Choroid plexus epithelial cell (primary cell): ENCODE measurements around the gene DUSP3.
A peak's percentile ranks its signal among the peaks of the same experiment; 100 is the strongest.

ENCODE experiments used
- DNase-seq: peaks from one replicate; pipeline ENCODE4 v3.0.0-alpha.2; 2010; ENCODE audit warnings: low read depth
- H3K4me3 ChIP-seq: 2 replicates; pipeline ENCODE4 v1.5.1; 2011; ENCODE audit warnings: low read depth, mild to moderate bottlenecking, control low read depth, low read length, moderate library complexity
- TF ChIP-seq, protein P1 (sequence below): conservative IDR thresholded peaks from 2 replicates; pipeline ENCODE4 v1.5.1; 2011; ENCODE audit warnings: low read depth, mild to moderate bottlenecking, control low read depth, inconsistent platforms, low read length, moderate library complexity

Gene DUSP3

DNA sequence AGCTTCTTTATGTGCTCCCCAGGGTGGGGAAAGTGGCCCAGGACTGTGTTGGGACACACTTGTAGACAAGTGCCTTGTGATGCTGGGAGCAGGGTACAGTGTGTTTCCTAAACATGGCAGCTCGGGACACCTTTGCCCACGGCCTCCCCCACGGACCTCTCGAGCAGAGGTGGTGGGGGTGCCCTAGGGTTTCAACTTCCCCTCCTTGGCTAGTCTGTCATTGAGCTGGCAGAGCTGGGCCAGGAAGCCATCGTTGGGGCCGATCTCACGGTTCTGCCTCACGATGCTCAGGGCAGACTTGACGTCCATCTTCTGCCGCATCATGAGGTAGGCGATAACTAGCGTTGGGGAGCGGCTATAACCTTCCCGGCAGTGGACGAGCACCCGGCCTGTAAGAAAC lies 9.4 kb downstream of the DUSP3 start:
- no peak for DNase-seq
- no peak overlapping the region for H3K4me3 ChIP-seq

DNA sequence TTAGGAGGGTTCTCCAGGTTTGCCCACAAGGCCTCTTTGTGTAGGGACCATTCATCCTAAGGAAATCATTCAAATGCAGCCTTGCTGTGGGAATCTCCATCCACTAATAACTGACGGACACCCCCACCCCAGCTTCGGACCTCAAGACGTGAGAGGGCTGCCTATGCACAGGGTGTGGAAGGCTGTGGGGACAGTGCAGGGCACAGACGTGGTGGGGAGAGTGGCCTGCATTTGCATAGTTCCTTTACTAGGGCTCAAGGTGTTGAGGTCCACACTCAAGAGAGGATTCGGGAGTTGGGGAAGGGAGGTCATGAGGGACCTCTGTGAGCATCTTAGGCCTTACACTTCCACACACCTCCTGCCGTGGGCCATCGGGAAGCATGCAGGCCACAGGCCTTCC lies 9.8 kb downstream of the DUSP3 start:
- no peak overlapping the region for H3K4me3 ChIP-seq
- no peak for DNase-seq
- TF ChIP-seq, protein P1, sequence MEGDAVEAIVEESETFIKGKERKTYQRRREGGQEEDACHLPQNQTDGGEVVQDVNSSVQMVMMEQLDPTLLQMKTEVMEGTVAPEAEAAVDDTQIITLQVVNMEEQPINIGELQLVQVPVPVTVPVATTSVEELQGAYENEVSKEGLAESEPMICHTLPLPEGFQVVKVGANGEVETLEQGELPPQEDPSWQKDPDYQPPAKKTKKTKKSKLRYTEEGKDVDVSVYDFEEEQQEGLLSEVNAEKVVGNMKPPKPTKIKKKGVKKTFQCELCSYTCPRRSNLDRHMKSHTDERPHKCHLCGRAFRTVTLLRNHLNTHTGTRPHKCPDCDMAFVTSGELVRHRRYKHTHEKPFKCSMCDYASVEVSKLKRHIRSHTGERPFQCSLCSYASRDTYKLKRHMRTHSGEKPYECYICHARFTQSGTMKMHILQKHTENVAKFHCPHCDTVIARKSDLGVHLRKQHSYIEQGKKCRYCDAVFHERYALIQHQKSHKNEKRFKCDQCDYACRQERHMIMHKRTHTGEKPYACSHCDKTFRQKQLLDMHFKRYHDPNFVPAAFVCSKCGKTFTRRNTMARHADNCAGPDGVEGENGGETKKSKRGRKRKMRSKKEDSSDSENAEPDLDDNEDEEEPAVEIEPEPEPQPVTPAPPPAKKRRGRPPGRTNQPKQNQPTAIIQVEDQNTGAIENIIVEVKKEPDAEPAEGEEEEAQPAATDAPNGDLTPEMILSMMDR = no peak

More for the DNA sequence above, 9.4 kb downstream of the DUSP3 start:
- TF ChIP-seq, protein P1 = no peak

DNA sequence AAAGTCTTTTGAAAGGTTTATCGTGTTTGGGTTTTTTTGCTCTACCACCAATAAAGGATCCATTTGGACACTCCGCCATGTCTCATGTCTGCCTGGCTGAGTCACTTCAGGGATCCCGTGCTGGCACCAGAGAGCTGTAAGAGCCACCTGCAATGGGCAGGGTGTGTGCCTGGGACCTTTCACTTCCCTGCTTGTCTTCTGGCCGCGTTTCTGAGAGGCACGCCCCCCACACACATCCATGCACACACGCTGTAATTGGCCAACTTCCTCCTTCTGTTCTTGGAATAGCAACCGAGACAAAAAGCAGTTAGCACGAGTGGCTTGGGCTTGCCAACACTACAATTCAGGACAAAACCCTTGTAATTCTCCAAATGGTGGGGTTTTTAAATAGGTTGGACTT lies 10.4 kb downstream of the DUSP3 start:
- no peak for DNase-seq
- TF ChIP-seq, protein P1 = no peak
- H3K4me3 ChIP-seq = no peak overlapping the region

DNA sequence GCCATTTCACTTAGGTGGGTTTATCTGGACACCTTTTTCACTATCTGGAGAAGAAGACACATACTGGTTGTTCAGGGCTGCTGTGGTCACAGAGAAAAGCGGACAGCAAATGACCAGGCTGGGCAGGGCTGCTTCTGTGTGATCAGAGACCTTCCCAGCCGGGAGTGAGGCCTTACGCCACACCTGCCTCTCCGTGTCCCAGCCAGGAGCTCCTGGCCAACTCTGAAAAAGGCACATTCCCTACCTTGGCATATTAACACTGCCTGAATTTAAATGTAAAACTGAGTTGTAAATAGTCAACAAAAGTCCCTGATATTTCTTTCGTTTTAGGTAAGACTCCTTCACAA lies 11.1 kb downstream of the DUSP3 start:
- TF ChIP-seq, protein P1 = no peak
- H3K4me3 ChIP-seq = no peak overlapping the region
- no peak for DNase-seq

DNA sequence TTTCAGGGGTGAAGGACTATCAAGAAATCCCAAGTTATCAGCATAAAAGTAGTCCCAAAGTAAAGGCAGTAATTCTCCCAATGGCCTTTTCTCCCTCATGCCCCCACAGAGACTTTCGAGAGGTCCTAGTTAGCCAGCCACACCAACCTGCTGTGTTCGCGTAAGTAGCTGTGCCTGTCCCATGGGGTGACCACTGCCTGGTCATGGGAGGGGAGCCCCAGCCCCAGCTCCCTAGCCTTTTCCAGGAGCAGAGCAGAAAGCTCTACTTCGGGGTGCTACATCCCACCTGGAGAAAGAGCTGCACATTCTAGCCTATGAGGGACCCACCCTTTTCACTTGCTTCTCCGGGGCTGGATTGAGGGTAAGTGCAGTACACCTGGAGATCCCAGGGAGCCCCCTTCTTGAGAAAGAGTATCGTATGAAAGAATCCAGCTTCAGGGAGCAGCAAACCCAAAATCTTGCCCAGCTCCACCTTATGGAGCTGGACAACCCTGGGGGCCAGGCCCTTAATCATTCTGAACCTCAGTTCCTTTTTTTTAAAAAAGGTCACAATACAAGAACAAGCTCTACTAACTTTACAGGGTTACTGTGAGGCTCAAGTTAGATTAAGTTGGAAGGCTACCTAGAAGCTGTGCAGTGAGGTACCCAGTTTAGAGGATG lies 11.6 kb downstream of the DUSP3 start:
- H3K4me3 ChIP-seq = no peak overlapping the region
- TF ChIP-seq, protein P1 = no peak
- no peak for DNase-seq

DNA sequence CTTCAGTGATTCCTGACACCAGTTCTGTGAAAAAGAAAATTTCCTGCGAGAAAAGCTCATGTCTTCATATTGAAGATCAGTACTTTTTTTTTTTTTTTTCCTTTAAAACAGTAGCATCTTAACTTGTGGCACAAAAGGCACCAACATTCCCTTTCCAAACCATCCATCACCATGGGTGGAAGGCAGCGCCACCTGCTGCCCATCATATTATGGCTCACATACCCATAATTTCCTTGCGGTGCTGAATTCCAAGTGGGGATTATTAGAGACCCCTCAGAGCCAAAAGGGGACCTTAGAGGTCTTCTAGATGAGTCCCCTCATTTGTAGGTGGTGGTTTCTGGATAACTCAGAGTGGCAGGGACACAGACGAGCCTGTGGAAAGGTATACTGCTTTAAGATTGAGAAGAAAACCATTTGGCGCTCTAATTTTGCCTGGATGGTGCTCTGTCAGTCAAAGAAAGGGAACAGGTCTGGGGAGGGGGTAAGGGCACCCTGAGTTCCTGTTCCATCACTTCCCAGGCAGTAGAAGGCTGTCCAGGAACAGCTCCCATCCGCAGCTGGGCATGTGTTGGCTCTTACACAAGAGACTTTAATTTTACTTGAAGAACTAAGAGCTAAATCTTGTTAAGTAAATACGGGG lies 12.2 kb downstream of the DUSP3 start:
- H3K4me3 ChIP-seq = no peak overlapping the region
- peak; percentile 71 for DNase-seq
- TF ChIP-seq, protein P1 = peak; percentile 88
